ENCODE results near the gene USP2. TPM values are rescaled to one million over a fixed set of nuclear protein-coding genes. Genes with fewer than 3 reads are reported as not detected.

The USP2 gene
- total and polyA plus RNA-seq, 7 donors: 49.0 to 210 (median 76.4) TPM

DNA sequence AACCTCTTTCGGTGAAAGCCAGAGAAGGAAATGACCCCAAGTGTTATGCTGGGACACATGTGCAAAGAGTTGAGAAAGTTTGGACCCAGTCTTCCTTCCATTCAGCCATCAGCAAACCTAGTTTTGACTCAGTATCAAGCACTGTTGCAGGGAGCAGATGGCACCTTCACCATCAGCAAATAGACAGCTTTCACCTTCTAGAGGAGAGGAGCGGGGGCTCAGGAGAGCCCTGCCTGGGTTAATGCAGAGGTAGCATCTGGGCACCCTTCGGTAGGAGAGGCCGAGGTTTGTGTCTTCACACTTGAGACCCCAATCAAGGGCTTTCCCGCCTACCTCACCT, 18.8 kb downstream of the USP2 start:
- ATAC-seq (no peak), DNase-seq (no peak)
- peak overlapping the region; percentile 71 for H3K4me3 ChIP-seq
- TF ChIP-seq, protein P1, sequence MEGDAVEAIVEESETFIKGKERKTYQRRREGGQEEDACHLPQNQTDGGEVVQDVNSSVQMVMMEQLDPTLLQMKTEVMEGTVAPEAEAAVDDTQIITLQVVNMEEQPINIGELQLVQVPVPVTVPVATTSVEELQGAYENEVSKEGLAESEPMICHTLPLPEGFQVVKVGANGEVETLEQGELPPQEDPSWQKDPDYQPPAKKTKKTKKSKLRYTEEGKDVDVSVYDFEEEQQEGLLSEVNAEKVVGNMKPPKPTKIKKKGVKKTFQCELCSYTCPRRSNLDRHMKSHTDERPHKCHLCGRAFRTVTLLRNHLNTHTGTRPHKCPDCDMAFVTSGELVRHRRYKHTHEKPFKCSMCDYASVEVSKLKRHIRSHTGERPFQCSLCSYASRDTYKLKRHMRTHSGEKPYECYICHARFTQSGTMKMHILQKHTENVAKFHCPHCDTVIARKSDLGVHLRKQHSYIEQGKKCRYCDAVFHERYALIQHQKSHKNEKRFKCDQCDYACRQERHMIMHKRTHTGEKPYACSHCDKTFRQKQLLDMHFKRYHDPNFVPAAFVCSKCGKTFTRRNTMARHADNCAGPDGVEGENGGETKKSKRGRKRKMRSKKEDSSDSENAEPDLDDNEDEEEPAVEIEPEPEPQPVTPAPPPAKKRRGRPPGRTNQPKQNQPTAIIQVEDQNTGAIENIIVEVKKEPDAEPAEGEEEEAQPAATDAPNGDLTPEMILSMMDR (IDR thresholded peaks at IDR 0.05): no peak
- peaks cover 8 to 31% of the 10 kb centered on the region in 2 donors for H3K36me3 ChIP-seq (ENCODE audit: insufficient read depth in 1 of 2, low read depth in 1 of 2)
- no peaks in the 10 kb centered on the region for H3K27me3 ChIP-seq (ENCODE audit: insufficient read depth in 3 of 3, low read length in 2 of 3)
- intact Hi-C loops (cut with DNase I): no loop called here
- no peaks in the 10 kb centered on the region for H3K9me3 ChIP-seq
- 33 to 58% (median 54%) methylated on average over 5 of the region's 5 CpGs for WGBS, 3 donors
- H3K4me1 ChIP-seq: peaks cover 73% of the 10 kb centered on the region
- peak overlapping the region; percentile 97 for H3K27ac ChIP-seq

DNA sequence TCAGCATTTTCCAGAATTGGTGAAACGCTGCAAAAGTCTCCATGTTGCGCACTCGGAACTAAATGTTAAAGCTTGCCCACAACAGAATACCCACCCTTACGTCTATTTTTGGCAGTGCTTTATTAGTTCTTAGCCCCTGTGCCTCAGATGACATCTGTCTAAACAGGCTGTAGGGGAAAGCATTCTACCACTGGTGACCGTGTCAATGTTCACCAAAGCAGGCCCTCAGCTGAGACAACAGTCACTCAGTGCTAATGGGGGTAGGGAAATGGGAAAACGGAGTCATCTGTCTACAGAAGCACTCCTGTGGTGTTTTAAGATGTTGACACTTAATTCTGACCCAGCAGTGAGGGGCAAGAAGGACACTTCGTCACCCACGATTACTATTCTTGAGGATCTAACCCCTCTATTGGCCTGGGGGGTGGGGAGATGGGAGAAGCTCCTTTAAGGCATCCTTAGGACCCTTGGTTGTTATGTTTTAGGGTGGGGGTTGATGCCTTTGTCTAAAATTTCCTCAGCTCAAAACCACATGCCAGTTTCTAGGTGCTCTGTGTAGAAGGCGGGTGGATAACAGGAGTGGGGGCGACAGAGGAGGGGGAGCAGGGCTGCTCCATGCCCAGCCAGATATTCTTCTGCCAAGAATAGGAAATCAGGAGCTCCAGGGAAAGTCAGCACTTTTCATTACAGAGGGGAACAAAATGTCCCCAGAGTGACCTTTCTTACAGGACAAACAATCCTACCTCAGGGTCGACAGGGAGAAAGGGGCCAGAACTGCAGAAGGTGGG, 19.4 kb downstream of the USP2 start:
- WGBS, 3 donors: 31 to 50% (median 32%) methylated on average over 11 of the region's 11 CpGs
- Histone ChIP-seq H3K4me3 (peak overlapping the region; percentile 71), H3K27ac (peak overlapping the region; percentile 97), H3K27me3 (ENCODE audit: insufficient read depth in 3 of 3, low read length in 2 of 3) (no peaks in the 10 kb centered on the region), H3K4me1 (peaks cover 67% of the 10 kb centered on the region), H3K36me3 (ENCODE audit: insufficient read depth in 1 of 2, low read depth in 1 of 2) (peaks cover 8 to 37% of the 10 kb centered on the region in 2 donors), H3K9me3 (no peaks in the 10 kb centered on the region)
- intact Hi-C loops (cut with DNase I): no loop called here
- ATAC-seq (peak; percentile 17 to 33 (median 27)), DNase-seq (no peak)
- TF ChIP-seq, protein P1 (IDR thresholded peaks at IDR 0.05): no peak

DNA sequence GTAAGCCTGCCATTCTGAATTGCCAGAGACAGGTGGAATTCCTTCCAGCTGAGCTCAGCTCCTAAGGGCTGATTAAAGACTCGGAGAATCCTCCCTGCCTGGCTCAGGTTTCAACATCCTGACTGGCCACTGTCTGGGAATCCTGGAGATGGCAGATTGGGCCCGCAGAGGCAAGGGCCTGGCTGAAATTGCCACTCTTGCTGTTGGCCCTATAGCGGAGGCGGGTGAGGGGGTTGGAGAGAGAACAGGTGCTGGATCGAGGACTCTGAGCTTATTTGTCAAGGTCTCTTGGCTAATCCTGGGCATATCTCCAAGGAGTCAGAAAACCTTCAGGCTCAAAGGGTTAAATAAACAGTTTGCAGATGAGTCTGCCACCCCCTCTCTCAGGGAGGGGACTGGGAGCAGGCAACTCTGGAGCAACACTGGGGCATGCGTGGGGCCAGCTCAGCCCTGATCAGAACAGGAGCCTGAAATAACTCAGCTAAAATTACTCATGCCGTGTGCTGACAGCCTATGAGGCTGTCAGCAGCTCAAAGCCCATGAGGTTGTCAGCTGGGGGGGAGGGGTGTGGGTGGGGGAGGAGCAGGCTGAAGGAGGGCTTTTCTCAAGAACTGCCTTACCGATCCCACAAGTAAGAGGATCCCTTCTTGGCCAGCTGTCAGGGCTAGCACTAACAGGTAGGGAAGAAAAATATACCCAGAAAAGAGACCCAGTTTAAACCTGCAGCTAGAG, 20.3 kb downstream of the USP2 start:
- TF ChIP-seq, protein P1 (IDR thresholded peaks at IDR 0.05): no peak
- H3K9me3 ChIP-seq: no peaks in the 10 kb centered on the region
- H3K36me3 ChIP-seq (ENCODE audit: insufficient read depth in 1 of 2, low read depth in 1 of 2): peaks cover 8 to 36% of the 10 kb centered on the region in 2 donors
- intact Hi-C loops (cut with DNase I): no loop called here
- DNase-seq (peak; percentile 82 to 92), ATAC-seq (peak; percentile 76 to 82 (median 79))
- H3K4me3 ChIP-seq: peak overlapping the region; percentile 6
- whole genome bisulfite sequencing, 3 donors: 15 to 29% (median 23%) methylated on average over 8 of the region's 8 CpGs
- no peaks in the 10 kb centered on the region for H3K27me3 ChIP-seq (ENCODE audit: insufficient read depth in 3 of 3, low read length in 2 of 3)
- H3K27ac ChIP-seq: peak overlapping the region; percentile 97
- H3K4me1 ChIP-seq: peaks cover 61% of the 10 kb centered on the region

DNA sequence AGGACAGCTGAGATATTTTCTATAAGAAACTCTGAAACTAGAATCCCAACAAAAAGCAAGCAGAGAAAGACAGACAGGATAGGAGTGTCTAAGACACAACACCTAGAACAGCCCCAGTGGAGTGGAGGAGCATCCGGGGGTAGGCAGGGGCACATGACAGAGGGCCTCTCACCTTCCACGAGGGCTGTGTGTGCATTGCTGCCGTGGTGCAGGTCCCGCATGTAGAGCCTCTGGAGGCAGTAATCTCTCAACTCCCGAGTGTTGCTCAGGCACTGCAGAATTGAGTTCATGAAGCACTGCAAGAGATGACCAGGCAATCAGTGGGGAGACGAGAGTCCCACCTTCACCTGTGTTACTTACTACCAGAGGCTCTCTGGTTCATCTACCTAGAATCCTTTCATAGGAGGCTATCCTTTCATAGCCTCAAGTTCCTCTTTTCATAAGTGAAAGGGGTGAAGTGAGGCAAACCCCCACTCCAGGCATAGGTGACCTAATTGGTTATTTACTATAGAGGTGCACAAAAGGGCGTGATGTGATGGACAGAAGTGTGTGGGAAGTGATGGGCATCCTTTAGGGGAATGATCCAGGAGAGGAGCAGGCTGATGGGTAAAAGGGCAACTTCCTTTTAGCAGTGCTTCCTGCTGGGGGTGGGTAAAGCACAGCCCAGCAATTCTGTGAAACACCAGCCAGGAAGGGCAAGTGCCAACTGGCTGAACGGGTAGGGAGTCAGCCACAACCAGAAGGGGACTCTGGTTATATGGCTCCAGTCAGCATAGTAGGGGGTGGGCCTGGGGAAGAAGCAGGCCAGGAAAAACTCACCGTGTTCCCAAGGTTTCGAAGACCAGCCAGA, 21.9 kb downstream of the USP2 start:
- ATAC-seq (no peak), DNase-seq (peak in 1 of 2 donors; percentile 38)
- Histone ChIP-seq H3K27me3 (ENCODE audit: insufficient read depth in 3 of 3, low read length in 2 of 3) (no peaks in the 10 kb centered on the region), H3K27ac (peak overlapping the region; percentile 97), H3K4me1 (peaks cover 53% of the 10 kb centered on the region), H3K36me3 (ENCODE audit: insufficient read depth in 1 of 2, low read depth in 1 of 2) (peaks cover 8 to 52% of the 10 kb centered on the region in 2 donors), H3K9me3 (no peaks in the 10 kb centered on the region), H3K4me3 (no peak overlapping the region)
- WGBS, 3 donors: 65 to 79% (median 69%) methylated on average over 10 of the region's 10 CpGs
- TF ChIP-seq, protein P1 (IDR thresholded peaks at IDR 0.05): no peak
- intact Hi-C loops (cut with DNase I): loop anchor here in 1 of 2 donors (10.0 kb wide), 1 partner anchor 115 kb away; no protein-coding TSS in a partner anchor
